ENCODE results near the gene MMS22L. TPM values are rescaled to one million over a fixed set of nuclear protein-coding genes. Genes with fewer than 3 reads are reported as not detected.

The MMS22L gene
- total RNA-seq, 3 donors from 2014 or later (not counting 1 experiment from before 2014, with no cell fraction given) = 9.1 to 14.3 (median 11.7) TPM

GRCh38 chr6:97195117-97195516 is 87.9 kb downstream of the MMS22L start:
- Mint-ChIP-seq H3K4me1 (no peaks in the 10 kb centered on the region), H3K9me3 (no peaks in the 10 kb centered on the region), H3K36me3 (no peaks in the 10 kb centered on the region), H3K27ac (no peak overlapping the region), H3K27me3 (ENCODE audit: low read depth in 2 of 2) (no peaks in the 10 kb centered on the region), H3K4me3 (no peak overlapping the region)
- TF ChIP-seq CTCF (IDR thresholded peaks at IDR 0.05) = no peak
- no peak for ATAC-seq
- Histone ChIP-seq H3K27ac (ENCODE audit: low read length) (no peak overlapping the region), H3K4me1 (ENCODE audit: control insufficient read depth, insufficient read depth, low read length) (no peaks in the 10 kb centered on the region), H3K27me3 (ENCODE audit: control insufficient read depth, insufficient read depth, low read length) (no peaks in the 10 kb centered on the region), H3K4me3 (ENCODE audit: low read length) (no peak overlapping the region), H3K9me3 (ENCODE audit: control insufficient read depth, insufficient read depth, low read length) (no peaks in the 10 kb centered on the region), H3K36me3 (ENCODE audit: control insufficient read depth, insufficient read depth, low read length) (no peaks in the 10 kb centered on the region)
- intact Hi-C loops (cut with micrococcal nuclease) = no loop called here
- no peak for DNase-seq
- WGBS (ENCODE audit: insufficient coverage) = no CpG with 5 or more reads among the region's 1 CpG

- Histone ChIP-seq H3K27ac (ENCODE audit: low read length) (no peak overlapping the region), H3K4me3 (ENCODE audit: low read length) (no peak overlapping the region), H3K27me3 (ENCODE audit: control insufficient read depth, insufficient read depth, low read length) (no peaks in the 10 kb centered on the region), H3K4me1 (ENCODE audit: control insufficient read depth, insufficient read depth, low read length) (no peaks in the 10 kb centered on the region), H3K36me3 (ENCODE audit: control insufficient read depth, insufficient read depth, low read length) (no peaks in the 10 kb centered on the region), H3K9me3 (ENCODE audit: control insufficient read depth, insufficient read depth, low read length) (no peaks in the 10 kb centered on the region)
- Mint-ChIP-seq H3K36me3 (no peaks in the 10 kb centered on the region), H3K27ac (no peak overlapping the region), H3K9me3 (no peaks in the 10 kb centered on the region), H3K4me1 (no peaks in the 10 kb centered on the region), H3K27me3 (ENCODE audit: low read depth in 2 of 2) (no peaks in the 10 kb centered on the region), H3K4me3 (no peak overlapping the region)
- ATAC-seq = no peak
- no peak for DNase-seq
- intact Hi-C loops (cut with micrococcal nuclease) = no loop called here
- 71% methylated on average over 1 of the region's 1 CpG for WGBS (ENCODE audit: insufficient coverage)
- no peak for TF ChIP-seq CTCF (IDR thresholded peaks at IDR 0.05)
Observed at GRCh38 chr6:97189767-97190166, 93.2 kb downstream of the MMS22L start.

GRCh38 chr6:97187951-97188350 is 95.1 kb downstream of the MMS22L start:
- Histone ChIP-seq H3K27me3 (ENCODE audit: control insufficient read depth, insufficient read depth, low read length) (no peaks in the 10 kb centered on the region), H3K4me1 (ENCODE audit: control insufficient read depth, insufficient read depth, low read length) (no peaks in the 10 kb centered on the region), H3K27ac (ENCODE audit: low read length) (no peak overlapping the region), H3K36me3 (ENCODE audit: control insufficient read depth, insufficient read depth, low read length) (no peaks in the 10 kb centered on the region), H3K9me3 (ENCODE audit: control insufficient read depth, insufficient read depth, low read length) (no peaks in the 10 kb centered on the region), H3K4me3 (ENCODE audit: low read length) (no peak overlapping the region)
- intact Hi-C loops (cut with micrococcal nuclease) = no loop called here
- H3K4me3 Mint-ChIP-seq = no peak overlapping the region
- TF ChIP-seq CTCF (IDR thresholded peaks at IDR 0.05) = no peak
- H3K9me3 Mint-ChIP-seq = no peaks in the 10 kb centered on the region
- H3K27me3 Mint-ChIP-seq (ENCODE audit: low read depth in 2 of 2) = no peaks in the 10 kb centered on the region
- no peaks in the 10 kb centered on the region for H3K4me1 Mint-ChIP-seq
- H3K27ac Mint-ChIP-seq = no peak overlapping the region
- ATAC-seq = no peak
- no peak for DNase-seq
- no peaks in the 10 kb centered on the region for H3K36me3 Mint-ChIP-seq

GRCh38 chr6:97186416-97186999 is 96.5 kb downstream of the MMS22L start:
- H3K4me3 Mint-ChIP-seq = no peak overlapping the region
- H3K9me3 ChIP-seq (ENCODE audit: control insufficient read depth, insufficient read depth, low read length) = no peaks in the 10 kb centered on the region
- peak; percentile 84 for TF ChIP-seq CTCF (IDR thresholded peaks at IDR 0.05)

More at GRCh38 chr6:97186416-97186999, 96.5 kb downstream of the MMS22L start:
- no peaks in the 10 kb centered on the region for H3K4me1 ChIP-seq (ENCODE audit: control insufficient read depth, insufficient read depth, low read length)
- no peaks in the 10 kb centered on the region for H3K27me3 Mint-ChIP-seq (ENCODE audit: low read depth in 2 of 2)
- H3K4me1 Mint-ChIP-seq = no peaks in the 10 kb centered on the region
- H3K36me3 Mint-ChIP-seq = no peaks in the 10 kb centered on the region
- H3K4me3 ChIP-seq (ENCODE audit: low read length) = no peak overlapping the region
- H3K9me3 Mint-ChIP-seq = no peaks in the 10 kb centered on the region
- ATAC-seq (peak; percentile 59 to 77 (median 71)), DNase-seq (peak; percentile 34 to 79)
- no peak overlapping the region for H3K27ac Mint-ChIP-seq
- H3K27ac ChIP-seq (ENCODE audit: low read length) = no peak overlapping the region
- intact Hi-C loops (cut with micrococcal nuclease) = loop anchor here (1.0 kb wide), 1 partner anchor 208 kb away; no protein-coding TSS in a partner anchor
- 32% methylated on average over 3 of the region's 3 CpGs for WGBS (ENCODE audit: insufficient coverage)
- peaks cover 3% of the 10 kb centered on the region for H3K36me3 ChIP-seq (ENCODE audit: control insufficient read depth, insufficient read depth, low read length)
- no peaks in the 10 kb centered on the region for H3K27me3 ChIP-seq (ENCODE audit: control insufficient read depth, insufficient read depth, low read length)

All from natural killer cell (primary cell).